HFFc6 (cell line): Measurements from ENCODE around the gene FAM98C. TPM values are rescaled to one million over a fixed set of nuclear protein-coding genes. Genes with fewer than 3 reads are reported as not detected.
A peak's percentile ranks its signal among the peaks of the same experiment; 100 is the strongest.

ENCODE experiments used
- DNase-seq: peaks from one replicate; pipeline ENCODE4 v3.0.0-alpha.2; 2018
- H3K27ac Mint-ChIP-seq: 2 replicates; pipeline ENCODE4 v1.8.0; 2020; ENCODE audit warnings: mild to moderate bottlenecking, mixed read lengths
- H3K27me3 Mint-ChIP-seq: 2 replicates; pipeline ENCODE4 v1.8.0; 2021; ENCODE audit warnings: mild to moderate bottlenecking, moderate library complexity, mixed read lengths; ENCODE audit not compliant: insufficient read depth
- H3K36me3 Mint-ChIP-seq: 2 replicates; pipeline ENCODE4 v1.8.0; 2021; ENCODE audit warnings: low read depth, mixed read lengths
- H3K4me1 Mint-ChIP-seq: 2 replicates; pipeline ENCODE4 v1.8.0; 2020; ENCODE audit warnings: low read depth, mixed read lengths
- H3K4me3 Mint-ChIP-seq: 2 replicates; pipeline ENCODE4 v1.8.0; 2020; ENCODE audit warnings: mild to moderate bottlenecking, moderate library complexity, mixed read lengths
- H3K9me3 Mint-ChIP-seq: 2 replicates; pipeline ENCODE4 v1.8.0; 2020; ENCODE audit warnings: mild to moderate bottlenecking, mixed read lengths
- long read RNA-seq: library from polyadenylated mRNA; unstranded; transcript quantifications from one replicate; pipeline ENCODE4 v2.0.0, GENCODE V29; 2019
- total RNA-seq, 6 experiments: library from RNA; stranded (reverse); fragmentation: NEBNext Ultra II Directional; extraction: Animal tissue kit (Norgen Biotek cat#: 25700); gene quantifications; 2 replicates in 1 of 6; 3 replicates in 5 of 6; pipeline ENCODE4 v1.2.3, GENCODE V29; 2021
- TF ChIP-seq, protein P1 (sequence below): fragments of 200-600 bp; sonication (generic); IDR thresholded peaks from 2 replicates; pipeline ENCODE4 v1.5.0; 2021; ENCODE audit warnings: antibody characterized with exemption, mild to moderate bottlenecking

Gene FAM98C
- total RNA-seq: 10 to 100 TPM; 12.5 to 16.9 (median 15.6) TPM
- long read RNA-seq, partial matches to known transcripts: 3 of 10 reads
- long read RNA-seq, other reads (novel, unspliced or antisense): 3 of 10 reads

GRCh38 chr19:38402967-38403674 lies at the start of gene FAM98C:
FAM98C (plus strand) TSS chr19:38403093; CDS start chr19:38403154, 61 bp downstream.
- peak within 1 kb of the TSS; percentile 93 for H3K4me3 Mint-ChIP-seq
- TF ChIP-seq, protein P1, sequence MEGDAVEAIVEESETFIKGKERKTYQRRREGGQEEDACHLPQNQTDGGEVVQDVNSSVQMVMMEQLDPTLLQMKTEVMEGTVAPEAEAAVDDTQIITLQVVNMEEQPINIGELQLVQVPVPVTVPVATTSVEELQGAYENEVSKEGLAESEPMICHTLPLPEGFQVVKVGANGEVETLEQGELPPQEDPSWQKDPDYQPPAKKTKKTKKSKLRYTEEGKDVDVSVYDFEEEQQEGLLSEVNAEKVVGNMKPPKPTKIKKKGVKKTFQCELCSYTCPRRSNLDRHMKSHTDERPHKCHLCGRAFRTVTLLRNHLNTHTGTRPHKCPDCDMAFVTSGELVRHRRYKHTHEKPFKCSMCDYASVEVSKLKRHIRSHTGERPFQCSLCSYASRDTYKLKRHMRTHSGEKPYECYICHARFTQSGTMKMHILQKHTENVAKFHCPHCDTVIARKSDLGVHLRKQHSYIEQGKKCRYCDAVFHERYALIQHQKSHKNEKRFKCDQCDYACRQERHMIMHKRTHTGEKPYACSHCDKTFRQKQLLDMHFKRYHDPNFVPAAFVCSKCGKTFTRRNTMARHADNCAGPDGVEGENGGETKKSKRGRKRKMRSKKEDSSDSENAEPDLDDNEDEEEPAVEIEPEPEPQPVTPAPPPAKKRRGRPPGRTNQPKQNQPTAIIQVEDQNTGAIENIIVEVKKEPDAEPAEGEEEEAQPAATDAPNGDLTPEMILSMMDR: peak; percentile 100
- peaks cover 2% of the 10 kb centered on the region for H3K27me3 Mint-ChIP-seq
- DNase-seq: peak; percentile 93
- H3K9me3 Mint-ChIP-seq: no peaks in the 10 kb centered on the region
- H3K36me3 Mint-ChIP-seq: no peaks in the 10 kb centered on the region
- H3K4me1 Mint-ChIP-seq: peaks cover 22% of the 10 kb centered on the region
- peak within 1 kb of the TSS; percentile 78 for H3K27ac Mint-ChIP-seq

DNA sequence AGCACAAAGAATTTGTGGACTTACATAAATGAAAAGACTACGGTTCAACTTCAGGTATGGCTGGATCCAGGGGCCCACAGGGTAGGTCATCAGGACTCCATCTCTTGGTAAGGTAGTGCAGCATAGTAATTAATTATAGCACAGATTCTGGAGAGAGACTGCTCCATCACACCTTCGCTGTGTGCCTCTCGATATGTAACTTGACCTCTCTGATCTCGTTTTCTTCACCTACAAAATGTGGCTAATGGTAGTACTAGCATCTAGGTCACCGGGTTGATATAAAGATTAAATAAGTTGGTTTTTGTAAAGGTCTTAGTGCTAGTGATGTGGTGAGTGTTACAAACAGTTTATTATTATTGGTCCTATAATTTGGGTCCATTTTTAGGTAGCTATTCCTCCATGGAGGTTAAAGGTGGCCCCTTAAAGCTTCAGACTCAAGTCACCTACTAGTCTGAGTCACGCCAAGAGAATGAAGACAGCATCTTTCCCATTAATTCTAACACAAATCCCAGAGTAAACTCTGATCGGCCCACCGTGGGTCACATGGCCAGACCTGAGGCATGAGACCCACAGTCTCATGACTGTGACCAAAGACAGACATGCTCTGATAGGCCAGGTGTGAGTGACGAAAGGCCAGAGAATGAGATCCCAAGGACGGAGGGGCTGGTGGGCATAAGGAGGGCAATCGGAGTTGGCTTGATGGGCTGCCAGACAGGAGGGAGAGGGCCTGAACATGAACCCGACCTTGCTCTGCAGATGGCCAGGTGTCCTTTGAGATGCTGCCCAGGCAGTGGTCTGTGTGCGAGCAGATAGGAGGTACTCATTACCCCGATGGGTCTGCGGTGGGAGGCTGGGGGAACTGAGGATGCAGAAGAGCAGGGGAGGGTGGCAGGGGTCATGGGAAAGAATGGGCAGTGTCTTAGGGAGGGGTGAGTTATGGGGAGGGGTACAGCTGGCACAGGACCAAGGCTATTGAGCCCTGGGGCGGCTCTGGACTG lies 46.9 kb upstream of the FAM98C start:
- no peak overlapping the region for H3K4me3 Mint-ChIP-seq
- H3K4me1 Mint-ChIP-seq: no peaks in the 10 kb centered on the region
- H3K36me3 Mint-ChIP-seq: no peaks in the 10 kb centered on the region
- no peak overlapping the region for H3K27ac Mint-ChIP-seq
- H3K9me3 Mint-ChIP-seq: no peaks in the 10 kb centered on the region
- peaks cover 36% of the 10 kb centered on the region for H3K27me3 Mint-ChIP-seq
- DNase-seq: no peak
- TF ChIP-seq, protein P1: no peak

DNA sequence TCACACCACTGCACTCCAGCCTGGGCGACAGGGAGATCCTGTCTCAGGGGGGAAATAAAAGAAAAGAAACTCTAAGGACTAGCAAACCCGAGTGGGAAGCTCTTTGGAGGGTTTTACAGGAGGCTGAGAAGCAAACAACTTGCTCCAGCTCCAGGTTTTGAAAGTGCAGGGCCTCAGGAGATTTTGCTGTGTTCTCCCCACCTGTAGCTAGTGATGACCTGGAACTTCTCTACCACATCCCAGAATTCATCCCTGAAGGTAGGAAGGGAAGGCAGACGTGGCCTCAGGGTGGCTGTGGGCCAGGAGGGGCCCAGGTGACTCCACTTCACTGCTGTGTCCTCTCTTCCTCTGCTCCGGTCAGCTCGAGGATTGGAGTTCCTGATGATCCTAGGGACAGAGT lies 44.8 kb upstream of the FAM98C start:
- no peak overlapping the region for H3K4me3 Mint-ChIP-seq
- peaks cover 35% of the 10 kb centered on the region for H3K27me3 Mint-ChIP-seq
- no peaks in the 10 kb centered on the region for H3K9me3 Mint-ChIP-seq
- no peaks in the 10 kb centered on the region for H3K36me3 Mint-ChIP-seq
- TF ChIP-seq, protein P1: no peak
- DNase-seq: no peak
- no peaks in the 10 kb centered on the region for H3K4me1 Mint-ChIP-seq
- H3K27ac Mint-ChIP-seq: no peak overlapping the region

GRCh38 chr19:38359242-38360021 lies 43.5 kb upstream of the FAM98C start:
- Mint-ChIP-seq H3K27me3 (peaks cover 30% of the 10 kb centered on the region), H3K4me3 (no peak overlapping the region), H3K9me3 (no peaks in the 10 kb centered on the region), H3K36me3 (no peaks in the 10 kb centered on the region), H3K27ac (no peak overlapping the region), H3K4me1 (no peaks in the 10 kb centered on the region)
- TF ChIP-seq, protein P1: no peak
- DNase-seq: no peak

GRCh38 chr19:38360351-38360750 lies 42.5 kb upstream of the FAM98C start:
- no peak for DNase-seq
- H3K27ac Mint-ChIP-seq: no peak overlapping the region
- H3K4me3 Mint-ChIP-seq: no peak overlapping the region
- peaks cover 30% of the 10 kb centered on the region for H3K27me3 Mint-ChIP-seq
- H3K4me1 Mint-ChIP-seq: no peaks in the 10 kb centered on the region
- H3K9me3 Mint-ChIP-seq: no peaks in the 10 kb centered on the region
- no peaks in the 10 kb centered on the region for H3K36me3 Mint-ChIP-seq
- TF ChIP-seq, protein P1: no peak
